ENCODE measurements around the gene ACTN1. TPM values are rescaled to one million over a fixed set of nuclear protein-coding genes. Genes with fewer than 3 reads are reported as not detected.

The ACTN1 gene
- polyA plus RNA-seq, 1 experiment, result 1,184 TPM

- Histone ChIP-seq H3K4me3 (ENCODE audit: low read depth, low read length) (no peak overlapping the region), H3K36me3 (ENCODE audit: control insufficient read depth, insufficient read depth, low read length) (peaks cover 22% of the 10 kb centered on the region), H3K27me3 (ENCODE audit: control insufficient read depth, insufficient read depth, low read length) (no peaks in the 10 kb centered on the region)
- ChIA-PET POLR2A (no interaction called here), CTCF (no interaction called here)
- DNase-seq (ENCODE audit: low read depth), result no peak
- TF ChIP-seq CTCF (IDR thresholded peaks at IDR 0.05; ENCODE audit: insufficient read depth, low read depth, low read length), result no peak
These were observed 8.4 kb downstream of the ACTN1 start for GRCh38 chr14:68970736-68971135.

DNA sequence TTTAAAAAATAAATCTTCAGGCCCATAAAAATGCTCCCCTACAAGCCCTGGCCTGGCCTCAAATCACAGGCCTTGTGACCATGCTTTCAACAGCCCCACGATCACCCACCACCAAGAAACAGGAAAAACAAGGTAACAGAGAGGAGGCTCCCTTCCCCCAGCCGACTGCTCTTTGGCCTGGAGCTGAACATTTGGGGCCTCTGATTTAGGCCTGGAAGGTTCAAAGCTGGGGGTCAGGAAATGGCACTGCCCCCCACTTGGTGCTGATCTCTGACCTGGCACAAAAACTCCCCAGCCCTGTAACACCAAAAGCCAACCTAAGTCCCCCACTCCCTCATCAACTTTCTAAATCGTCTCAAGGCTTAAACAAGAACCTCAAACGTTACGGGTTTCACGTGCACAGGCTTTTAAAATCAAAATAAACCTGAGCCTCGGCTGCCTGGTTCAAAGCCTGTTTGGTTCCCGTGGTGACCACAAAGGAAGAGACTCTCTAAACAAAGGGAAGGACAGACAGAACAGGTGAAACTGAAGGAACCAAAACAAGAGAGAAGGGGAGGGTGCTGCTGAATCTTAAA is 9.0 kb downstream of the ACTN1 start:
- peaks cover 22% of the 10 kb centered on the region for H3K36me3 ChIP-seq (ENCODE audit: control insufficient read depth, insufficient read depth, low read length)
- CTCF ChIA-PET, result no interaction called here

GRCh38 chr14:68969278-68970033 is 9.6 kb downstream of the ACTN1 start:
- Histone ChIP-seq H3K36me3 (ENCODE audit: control insufficient read depth, insufficient read depth, low read length) (peaks cover 19% of the 10 kb centered on the region), H3K27me3 (ENCODE audit: control insufficient read depth, insufficient read depth, low read length) (no peaks in the 10 kb centered on the region), H3K4me3 (ENCODE audit: low read depth, low read length) (no peak overlapping the region)
- no peak for DNase-seq (ENCODE audit: low read depth)
- no peak for TF ChIP-seq CTCF (IDR thresholded peaks at IDR 0.05; ENCODE audit: insufficient read depth, low read depth, low read length)
- ChIA-PET POLR2A (interaction anchor here (0.6 to 1.2 kb wide), 4 partner anchors 10 to 104 kb away, joined by 3 to 6 read pairs (median 4); no protein-coding TSS in a partner anchor), CTCF (interaction anchor here (1.3 kb wide), 1 partner anchor 29 kb away, joined by 3 read pairs; no protein-coding TSS in a partner anchor)

More for the DNA sequence above, 9.0 kb downstream of the ACTN1 start:
- no peak for DNase-seq (ENCODE audit: low read depth)
- POLR2A ChIA-PET, result interaction anchor here (0.7 to 1.2 kb wide), 2 partner anchors 9 to 73 kb away, joined by 3 to 4 read pairs; no protein-coding TSS in a partner anchor
- H3K4me3 ChIP-seq (ENCODE audit: low read depth, low read length), result no peak overlapping the region
- TF ChIP-seq CTCF (IDR thresholded peaks at IDR 0.05; ENCODE audit: insufficient read depth, low read depth, low read length), result no peak
- no peaks in the 10 kb centered on the region for H3K27me3 ChIP-seq (ENCODE audit: control insufficient read depth, insufficient read depth, low read length)

GRCh38 chr14:68968721-68969120 is 10.4 kb downstream of the ACTN1 start:
- no peak for DNase-seq (ENCODE audit: low read depth)
- H3K36me3 ChIP-seq (ENCODE audit: control insufficient read depth, insufficient read depth, low read length), result peaks cover 16% of the 10 kb centered on the region
- CTCF ChIA-PET, result interaction anchor here (1.3 kb wide), 1 partner anchor 28 kb away, joined by 3 read pairs; no protein-coding TSS in a partner anchor
- POLR2A ChIA-PET, result interaction anchor here (0.6 kb wide), 1 partner anchor 103 kb away, joined by 6 read pairs; no protein-coding TSS in a partner anchor
- no peak for TF ChIP-seq CTCF (IDR thresholded peaks at IDR 0.05; ENCODE audit: insufficient read depth, low read depth, low read length)
- no peaks in the 10 kb centered on the region for H3K27me3 ChIP-seq (ENCODE audit: control insufficient read depth, insufficient read depth, low read length)
- no peak overlapping the region for H3K4me3 ChIP-seq (ENCODE audit: low read depth, low read length)

GRCh38 chr14:68968051-68968450 is 11.1 kb downstream of the ACTN1 start:
- DNase-seq (ENCODE audit: low read depth), result no peak
- Histone ChIP-seq H3K36me3 (ENCODE audit: control insufficient read depth, insufficient read depth, low read length) (peaks cover 15% of the 10 kb centered on the region), H3K27me3 (ENCODE audit: control insufficient read depth, insufficient read depth, low read length) (no peaks in the 10 kb centered on the region), H3K4me3 (ENCODE audit: low read depth, low read length) (no peak overlapping the region)
- CTCF ChIA-PET, result interaction anchor here (1.3 kb wide), 1 partner anchor 27 kb away, joined by 3 read pairs; no protein-coding TSS in a partner anchor
- TF ChIP-seq CTCF (IDR thresholded peaks at IDR 0.05; ENCODE audit: insufficient read depth, low read depth, low read length), result no peak
- POLR2A ChIA-PET, result no interaction called here

Data from BJ (cell line).